ENCODE results near the gene MUC12.
"Not testable (repeated sequence)": the region's sequence is repeated elsewhere in the genome, so short reads cannot be mapped to it uniquely, and the experiment has no call there.

The MUC12 gene, protein sequence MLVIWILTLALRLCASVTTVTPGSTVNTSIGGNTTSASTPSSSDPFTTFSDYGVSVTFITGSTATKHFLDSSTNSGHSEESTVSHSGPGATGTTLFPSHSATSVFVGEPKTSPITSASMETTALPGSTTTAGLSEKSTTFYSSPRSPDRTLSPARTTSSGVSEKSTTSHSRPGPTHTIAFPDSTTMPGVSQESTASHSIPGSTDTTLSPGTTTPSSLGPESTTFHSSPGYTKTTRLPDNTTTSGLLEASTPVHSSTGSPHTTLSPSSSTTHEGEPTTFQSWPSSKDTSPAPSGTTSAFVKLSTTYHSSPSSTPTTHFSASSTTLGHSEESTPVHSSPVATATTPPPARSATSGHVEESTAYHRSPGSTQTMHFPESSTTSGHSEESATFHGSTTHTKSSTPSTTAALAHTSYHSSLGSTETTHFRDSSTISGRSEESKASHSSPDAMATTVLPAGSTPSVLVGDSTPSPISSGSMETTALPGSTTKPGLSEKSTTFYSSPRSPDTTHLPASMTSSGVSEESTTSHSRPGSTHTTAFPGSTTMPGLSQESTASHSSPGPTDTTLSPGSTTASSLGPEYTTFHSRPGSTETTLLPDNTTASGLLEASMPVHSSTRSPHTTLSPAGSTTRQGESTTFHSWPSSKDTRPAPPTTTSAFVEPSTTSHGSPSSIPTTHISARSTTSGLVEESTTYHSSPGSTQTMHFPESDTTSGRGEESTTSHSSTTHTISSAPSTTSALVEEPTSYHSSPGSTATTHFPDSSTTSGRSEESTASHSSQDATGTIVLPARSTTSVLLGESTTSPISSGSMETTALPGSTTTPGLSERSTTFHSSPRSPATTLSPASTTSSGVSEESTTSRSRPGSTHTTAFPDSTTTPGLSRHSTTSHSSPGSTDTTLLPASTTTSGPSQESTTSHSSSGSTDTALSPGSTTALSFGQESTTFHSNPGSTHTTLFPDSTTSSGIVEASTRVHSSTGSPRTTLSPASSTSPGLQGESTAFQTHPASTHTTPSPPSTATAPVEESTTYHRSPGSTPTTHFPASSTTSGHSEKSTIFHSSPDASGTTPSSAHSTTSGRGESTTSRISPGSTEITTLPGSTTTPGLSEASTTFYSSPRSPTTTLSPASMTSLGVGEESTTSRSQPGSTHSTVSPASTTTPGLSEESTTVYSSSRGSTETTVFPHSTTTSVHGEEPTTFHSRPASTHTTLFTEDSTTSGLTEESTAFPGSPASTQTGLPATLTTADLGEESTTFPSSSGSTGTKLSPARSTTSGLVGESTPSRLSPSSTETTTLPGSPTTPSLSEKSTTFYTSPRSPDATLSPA (N-terminal part only)

DNA sequence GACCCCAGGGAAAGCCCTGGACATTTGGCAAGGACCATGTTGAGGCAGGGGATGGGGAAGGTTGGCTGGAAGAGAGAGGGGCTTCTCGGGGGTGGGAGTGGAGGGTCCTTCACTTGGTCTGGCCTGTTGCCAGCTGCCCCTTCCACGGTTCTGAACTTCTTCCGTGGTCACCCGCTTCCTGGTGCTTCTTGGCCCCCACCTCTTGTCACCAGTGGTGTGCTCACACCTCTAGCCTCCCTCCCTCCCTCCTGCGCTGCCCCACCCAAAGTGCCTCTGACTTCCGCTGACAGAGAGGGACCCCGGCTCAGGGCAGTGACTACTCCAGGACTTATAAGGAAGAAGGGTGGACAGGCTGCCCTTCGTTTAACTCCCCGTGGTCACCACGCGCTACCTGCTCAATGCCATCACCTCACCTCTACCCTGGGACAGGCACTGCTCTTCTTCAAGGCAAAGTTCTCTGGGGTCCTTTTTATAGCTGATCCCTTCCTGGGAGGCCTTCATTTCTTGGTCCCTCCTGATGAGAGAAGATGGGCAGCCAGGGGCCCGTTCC, at the start of gene MUC12:
Gene MUC12, plus strand, starts transcription at position 500 of the 550 bp plus-strand sequence. CDS start 58 bp downstream, outside the sequence.
- DNase-seq, result no peak
- Histone ChIP-seq H3K9me3 (ENCODE audit: severe bottlenecking) (peaks cover 17% of the 10 kb centered on the region), H3K27ac (no peak within 1 kb of the TSS), H3K36me3 (no peaks in the 10 kb centered on the region), H3K27me3 (ENCODE audit: insufficient read depth, low read depth, severe bottlenecking) (peaks cover 83% of the 10 kb centered on the region), H3K4me3 (ENCODE audit: low read depth, low read length) (no peak within 1 kb of the TSS)
- TF ChIP-seq, protein P1, sequence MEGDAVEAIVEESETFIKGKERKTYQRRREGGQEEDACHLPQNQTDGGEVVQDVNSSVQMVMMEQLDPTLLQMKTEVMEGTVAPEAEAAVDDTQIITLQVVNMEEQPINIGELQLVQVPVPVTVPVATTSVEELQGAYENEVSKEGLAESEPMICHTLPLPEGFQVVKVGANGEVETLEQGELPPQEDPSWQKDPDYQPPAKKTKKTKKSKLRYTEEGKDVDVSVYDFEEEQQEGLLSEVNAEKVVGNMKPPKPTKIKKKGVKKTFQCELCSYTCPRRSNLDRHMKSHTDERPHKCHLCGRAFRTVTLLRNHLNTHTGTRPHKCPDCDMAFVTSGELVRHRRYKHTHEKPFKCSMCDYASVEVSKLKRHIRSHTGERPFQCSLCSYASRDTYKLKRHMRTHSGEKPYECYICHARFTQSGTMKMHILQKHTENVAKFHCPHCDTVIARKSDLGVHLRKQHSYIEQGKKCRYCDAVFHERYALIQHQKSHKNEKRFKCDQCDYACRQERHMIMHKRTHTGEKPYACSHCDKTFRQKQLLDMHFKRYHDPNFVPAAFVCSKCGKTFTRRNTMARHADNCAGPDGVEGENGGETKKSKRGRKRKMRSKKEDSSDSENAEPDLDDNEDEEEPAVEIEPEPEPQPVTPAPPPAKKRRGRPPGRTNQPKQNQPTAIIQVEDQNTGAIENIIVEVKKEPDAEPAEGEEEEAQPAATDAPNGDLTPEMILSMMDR (IDR thresholded peaks at IDR 0.05; ENCODE audit: low read depth, low read length), result no peak

DNA sequence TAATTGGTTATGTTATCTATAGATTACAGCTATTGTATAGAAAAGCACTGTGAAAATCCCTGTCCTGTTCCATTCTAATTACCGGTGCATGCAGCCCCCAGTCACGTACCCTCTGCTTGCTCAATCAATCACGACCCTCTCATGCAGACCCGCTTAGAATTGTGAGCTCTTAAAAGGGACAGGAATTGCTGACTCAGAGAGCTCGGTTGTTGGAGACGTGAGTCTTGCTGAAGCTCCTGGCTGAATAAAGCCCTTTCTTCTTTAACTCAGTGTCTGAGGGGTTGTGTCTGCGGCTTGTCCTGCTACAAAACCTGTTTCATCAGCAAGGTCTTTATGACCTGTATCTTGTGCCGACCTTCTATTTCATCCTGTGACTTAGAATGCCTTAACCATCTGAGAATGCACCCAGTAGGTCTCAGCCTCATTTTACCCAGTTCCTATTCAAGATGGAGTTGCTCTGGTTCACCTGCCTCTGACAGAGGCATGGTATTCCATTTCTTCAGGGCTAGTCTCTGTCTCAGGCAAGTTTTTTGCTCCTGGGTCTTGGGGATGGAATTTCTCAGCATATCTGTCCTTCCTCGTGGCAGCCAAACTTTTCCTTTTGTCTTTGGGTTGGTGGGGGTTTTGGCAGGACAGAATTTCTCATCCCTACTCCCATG, 49.5 kb upstream of the MUC12 start:
- not testable (repeated sequence) for H3K9me3 ChIP-seq (ENCODE audit: severe bottlenecking); H3K27ac ChIP-seq; DNase-seq; H3K36me3 ChIP-seq; H3K4me3 ChIP-seq (ENCODE audit: low read depth, low read length)
- peaks cover 20% of the 10 kb centered on the region for H3K27me3 ChIP-seq (ENCODE audit: insufficient read depth, low read depth, severe bottlenecking)

DNA sequence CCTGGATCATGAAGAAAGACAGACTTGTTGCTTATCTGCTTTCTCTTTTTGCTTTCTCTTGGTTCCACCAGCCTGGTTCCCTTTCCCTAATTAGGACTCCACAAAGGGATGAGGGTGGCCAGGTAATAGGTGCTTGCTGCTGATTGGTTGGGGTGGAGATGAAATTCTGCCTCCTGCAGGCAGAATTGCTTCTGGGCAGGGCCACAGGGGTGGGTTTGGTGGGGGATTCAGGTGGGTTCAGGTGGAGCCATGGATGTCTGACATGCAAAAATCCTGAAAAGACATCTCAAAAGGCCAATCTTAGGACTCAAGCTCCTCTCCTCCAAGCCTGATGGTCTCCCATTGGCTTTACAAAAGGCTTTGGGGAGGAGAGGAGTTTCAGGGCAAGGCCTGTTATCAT, 48.3 kb upstream of the MUC12 start:
- TF ChIP-seq, protein P1 (IDR thresholded peaks at IDR 0.05; ENCODE audit: low read depth, low read length), result no peak
- H3K27ac ChIP-seq, result no peak overlapping the region
- no peaks in the 10 kb centered on the region for H3K9me3 ChIP-seq (ENCODE audit: severe bottlenecking)
- DNase-seq, result no peak
- no peaks in the 10 kb centered on the region for H3K36me3 ChIP-seq
- peaks cover 19% of the 10 kb centered on the region for H3K27me3 ChIP-seq (ENCODE audit: insufficient read depth, low read depth, severe bottlenecking)
- H3K4me3 ChIP-seq (ENCODE audit: low read depth, low read length), result no peak overlapping the region

DNA sequence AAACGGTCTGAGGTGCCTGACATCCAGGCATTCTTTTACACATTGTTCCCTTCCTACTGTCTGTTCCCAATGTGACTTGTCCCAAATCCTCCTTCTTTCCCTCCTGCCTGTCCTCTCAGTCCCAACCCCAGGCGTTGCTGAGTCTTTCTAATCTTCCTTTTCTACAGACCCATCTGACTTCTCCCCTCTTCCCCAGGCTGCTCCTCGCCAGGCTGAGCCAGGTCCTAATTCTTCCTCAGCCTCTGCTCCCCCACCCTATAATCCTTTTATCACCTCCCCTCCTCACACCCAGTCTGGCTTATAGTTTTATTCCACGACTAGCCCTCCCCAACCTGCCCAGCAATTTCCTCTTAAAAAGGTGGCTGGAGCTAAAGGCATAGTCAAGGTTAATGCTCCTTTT, 45.7 kb upstream of the MUC12 start:
- H3K27ac ChIP-seq; H3K9me3 ChIP-seq (ENCODE audit: severe bottlenecking); H3K36me3 ChIP-seq; H3K4me3 ChIP-seq (ENCODE audit: low read depth, low read length): not testable (repeated sequence)
- peaks cover 15% of the 10 kb centered on the region for H3K27me3 ChIP-seq (ENCODE audit: insufficient read depth, low read depth, severe bottlenecking)
- peak; percentile 58 for DNase-seq

DNA sequence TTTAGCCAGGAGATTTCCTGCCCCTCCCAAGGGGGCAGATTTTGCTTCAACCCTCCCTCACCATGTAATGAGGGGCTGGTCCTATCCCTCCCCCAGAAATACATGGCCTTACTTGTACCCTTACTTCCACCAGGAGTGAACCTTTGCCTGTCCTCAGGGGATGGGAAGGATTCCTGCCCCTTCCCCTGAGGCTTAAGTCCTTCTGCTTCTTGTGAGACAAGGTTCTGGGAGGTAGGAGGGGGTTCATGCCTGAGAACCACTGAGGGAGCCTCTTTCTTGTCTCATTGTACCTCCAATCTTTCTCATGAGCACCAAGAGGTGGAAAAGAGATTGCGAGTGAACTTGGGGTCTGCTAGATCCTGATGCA, 39.6 kb upstream of the MUC12 start:
- Histone ChIP-seq H3K9me3 (ENCODE audit: severe bottlenecking) (peaks cover 15% of the 10 kb centered on the region), H3K27me3 (ENCODE audit: insufficient read depth, low read depth, severe bottlenecking) (peaks cover 57% of the 10 kb centered on the region), H3K36me3 (no peaks in the 10 kb centered on the region), H3K27ac (no peak overlapping the region), H3K4me3 (ENCODE audit: low read depth, low read length) (no peak overlapping the region)
- TF ChIP-seq, protein P1 (IDR thresholded peaks at IDR 0.05; ENCODE audit: low read depth, low read length), result no peak
- DNase-seq, result no peak

DNA sequence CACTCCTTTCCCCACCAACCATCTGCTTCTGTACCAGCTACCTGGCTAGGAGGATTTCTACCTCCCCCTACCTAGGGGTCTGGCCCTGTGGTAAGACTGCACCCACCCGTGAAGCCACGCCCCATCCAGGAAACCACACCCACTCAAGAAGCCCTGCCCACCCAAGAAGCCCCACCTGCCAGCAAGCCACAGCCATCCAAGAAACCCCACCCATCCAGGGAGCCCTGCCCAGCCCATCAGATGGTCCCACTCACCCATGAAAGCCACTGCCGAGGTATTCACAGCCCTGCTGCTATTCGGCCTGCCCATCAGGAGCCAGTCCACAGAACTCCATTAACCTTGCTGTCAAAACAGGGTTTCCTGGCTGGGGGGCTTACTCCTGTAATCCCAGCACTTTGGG, 35.6 kb upstream of the MUC12 start:
- no peak overlapping the region for H3K4me3 ChIP-seq (ENCODE audit: low read depth, low read length)
- DNase-seq, result peak; percentile 15
- H3K27ac ChIP-seq, result no peak overlapping the region
- no peaks in the 10 kb centered on the region for H3K36me3 ChIP-seq
- peaks cover 24% of the 10 kb centered on the region for H3K9me3 ChIP-seq (ENCODE audit: severe bottlenecking)
- TF ChIP-seq, protein P1 (IDR thresholded peaks at IDR 0.05; ENCODE audit: low read depth, low read length), result no peak
- peaks cover 92% of the 10 kb centered on the region for H3K27me3 ChIP-seq (ENCODE audit: insufficient read depth, low read depth, severe bottlenecking)

DNA sequence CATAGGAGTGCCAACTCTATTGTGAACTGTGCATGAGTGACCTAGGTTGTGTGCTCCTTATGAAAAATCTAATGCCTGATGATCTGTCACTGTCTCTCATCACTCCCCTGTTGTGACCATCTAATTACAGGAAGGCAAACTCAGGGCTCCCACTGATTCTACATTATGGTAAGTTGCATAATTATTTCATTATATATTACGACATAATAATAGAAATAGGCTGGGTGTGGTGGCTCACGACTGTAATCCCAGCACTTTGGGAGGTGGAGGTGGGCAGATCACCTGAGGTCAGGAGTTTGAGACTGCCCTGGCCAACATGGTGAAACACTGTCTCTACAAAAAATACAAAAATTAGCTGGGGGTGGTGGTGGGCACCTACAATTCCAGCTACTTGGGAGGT, 34.0 kb upstream of the MUC12 start:
- peaks cover 24% of the 10 kb centered on the region for H3K9me3 ChIP-seq (ENCODE audit: severe bottlenecking)
- not testable (repeated sequence) for H3K27ac ChIP-seq; H3K36me3 ChIP-seq; H3K4me3 ChIP-seq (ENCODE audit: low read depth, low read length); DNase-seq
- H3K27me3 ChIP-seq (ENCODE audit: insufficient read depth, low read depth, severe bottlenecking), result peaks cover 78% of the 10 kb centered on the region

DNA sequence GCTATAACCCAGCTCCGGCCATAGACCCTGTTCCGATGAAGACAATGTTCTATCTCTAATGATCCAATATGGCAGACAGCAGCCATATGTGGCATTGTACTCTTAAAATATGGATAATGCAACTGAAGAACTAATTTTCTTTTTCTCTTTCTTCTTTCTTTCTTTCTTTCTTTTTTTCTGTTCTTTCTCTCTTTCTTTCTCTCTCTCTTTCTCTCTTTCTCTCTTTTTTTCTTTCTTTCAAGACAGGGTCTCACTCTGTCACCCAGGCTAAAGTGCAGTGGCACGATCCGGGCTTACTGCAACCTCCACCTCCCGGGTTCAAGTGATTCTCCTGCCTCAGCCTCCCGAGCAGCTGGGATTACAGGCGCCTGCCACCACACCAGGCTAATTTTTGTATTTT, 33.2 kb upstream of the MUC12 start:
- not testable (repeated sequence) for H3K27ac ChIP-seq; H3K4me3 ChIP-seq (ENCODE audit: low read depth, low read length); H3K36me3 ChIP-seq; DNase-seq
- Histone ChIP-seq H3K9me3 (ENCODE audit: severe bottlenecking) (peaks cover 27% of the 10 kb centered on the region), H3K27me3 (ENCODE audit: insufficient read depth, low read depth, severe bottlenecking) (peaks cover 71% of the 10 kb centered on the region)
